GM19043 (cell line): ENCODE results near the gene HES7.
"Not testable (repeated sequence)": the region's sequence is repeated elsewhere in the genome, so short reads cannot be mapped to it uniquely, and the experiment has no call there.

Experiments
- ATAC-seq: cut with Tn5 transposase; IDR thresholded peaks from one replicate; pipeline ENCODE4 v1.9.1; 2021; ENCODE audit warnings: low read depth; ENCODE audit not compliant: unreplicated experiment

Gene HES7

DNA sequence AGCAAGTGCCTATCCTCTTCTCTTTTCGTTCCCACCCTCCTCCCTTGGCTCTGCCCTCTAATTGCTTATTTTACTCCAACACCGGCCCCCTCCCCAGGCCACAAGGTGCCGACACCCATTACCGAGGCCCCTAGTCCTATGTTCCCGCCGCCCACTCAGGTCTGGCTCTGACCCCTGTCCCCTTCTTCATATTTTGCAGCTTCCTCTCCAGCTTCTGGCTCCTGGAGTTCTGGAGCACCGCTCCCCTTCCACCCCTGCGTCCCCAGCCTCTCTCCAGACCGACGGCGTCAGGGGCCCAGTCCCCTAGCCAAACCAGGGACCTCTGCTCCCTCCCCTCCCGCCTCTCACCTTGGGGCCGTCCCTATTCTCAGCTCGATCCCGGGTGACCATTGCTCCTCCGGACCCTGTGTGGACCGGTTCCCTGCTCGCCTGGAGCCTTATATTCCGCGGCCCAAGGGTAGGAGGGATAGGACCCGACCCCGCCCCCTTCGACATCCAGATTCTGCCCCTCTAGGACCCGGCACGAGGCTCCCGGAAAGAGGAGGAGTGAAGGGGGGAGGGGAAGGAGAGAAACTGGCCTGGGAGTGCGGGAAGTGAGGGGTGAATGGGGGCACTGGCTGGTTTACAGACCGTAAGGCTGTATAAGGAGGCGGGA is at the start of gene HES7:
Gene HES7, minus strand, starts transcription at position 412 of the 655 bp plus-strand sequence. Its CDS starts 22 bp downstream, at position 390.
- no peak for ATAC-seq

DNA sequence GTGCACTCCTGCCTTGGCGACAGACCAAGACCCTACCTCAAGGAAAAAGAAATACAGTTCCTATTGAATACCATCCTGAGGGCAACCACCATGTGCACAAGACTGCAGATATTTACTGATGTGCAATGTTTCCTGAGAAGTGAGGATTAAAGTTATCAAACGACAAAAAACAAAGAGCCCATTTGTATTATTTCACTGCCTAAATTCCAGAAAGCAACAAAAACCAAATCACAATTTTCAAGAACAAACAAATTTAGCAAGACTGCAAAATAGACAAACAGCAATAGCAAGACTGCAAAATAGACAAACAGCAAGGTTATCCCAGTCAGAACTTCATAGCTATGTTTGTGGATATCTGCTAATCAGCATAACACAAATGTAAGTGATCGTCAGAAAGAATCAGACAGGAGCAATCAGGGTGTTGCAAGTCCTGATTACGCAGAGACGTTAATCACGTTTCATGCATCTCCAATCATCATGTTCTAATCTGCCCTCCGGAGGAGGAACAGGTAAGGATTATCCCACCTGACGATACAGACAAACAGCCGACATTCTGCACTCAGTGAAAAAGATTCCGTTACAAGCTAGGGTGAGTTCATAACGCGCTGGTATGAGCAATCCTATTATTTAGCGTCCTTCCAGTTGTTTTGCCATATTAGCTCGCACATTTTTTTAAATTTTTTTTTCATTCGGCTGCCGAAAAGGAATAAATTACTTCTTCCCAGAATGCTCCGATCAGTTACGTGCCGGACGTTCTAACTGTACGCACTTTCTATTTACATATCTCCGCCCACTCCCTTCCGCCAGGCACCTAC is 49.4 kb upstream of the HES7 start:
- peak; percentile 56 for ATAC-seq

DNA sequence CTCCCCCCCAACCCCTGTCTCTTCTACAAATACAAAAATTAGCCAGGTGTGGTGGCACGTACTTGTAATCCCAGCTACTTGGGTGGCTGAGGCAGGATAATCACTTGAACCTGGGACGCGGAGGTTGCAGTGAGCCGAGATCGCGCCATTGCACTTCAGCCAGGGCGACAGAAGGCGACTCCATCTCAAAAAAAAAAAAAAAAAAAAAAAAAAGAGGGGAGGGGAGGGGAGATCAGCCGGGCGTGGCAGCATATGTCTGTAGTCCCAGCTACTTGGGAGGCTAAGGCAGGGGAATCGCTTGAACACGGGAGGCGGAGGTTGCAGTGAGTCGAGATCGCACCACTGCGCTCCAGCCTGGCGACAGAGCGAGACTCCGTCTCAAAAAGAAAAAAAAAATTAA is 46.3 kb upstream of the HES7 start:
- not testable (repeated sequence) for ATAC-seq

DNA sequence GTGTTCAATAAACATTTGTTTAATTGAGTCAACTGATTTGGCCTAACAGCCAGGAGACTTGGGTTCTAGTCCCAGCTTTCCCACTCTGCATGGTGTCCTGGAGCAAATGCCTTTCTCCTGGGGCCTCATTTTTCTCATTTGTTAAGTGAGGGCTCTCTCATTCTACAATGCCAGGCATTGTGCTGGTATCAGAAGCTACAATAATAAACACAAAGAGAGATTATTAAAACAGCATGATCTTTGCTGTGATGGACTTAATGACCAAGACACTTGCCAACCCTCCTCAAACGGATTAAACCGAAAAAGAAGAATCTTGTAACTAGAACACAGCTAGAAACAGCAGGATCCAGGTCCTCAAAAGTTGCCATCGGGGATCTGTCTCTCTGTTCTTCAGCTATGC is 43.6 kb upstream of the HES7 start:
- ATAC-seq = no peak

DNA sequence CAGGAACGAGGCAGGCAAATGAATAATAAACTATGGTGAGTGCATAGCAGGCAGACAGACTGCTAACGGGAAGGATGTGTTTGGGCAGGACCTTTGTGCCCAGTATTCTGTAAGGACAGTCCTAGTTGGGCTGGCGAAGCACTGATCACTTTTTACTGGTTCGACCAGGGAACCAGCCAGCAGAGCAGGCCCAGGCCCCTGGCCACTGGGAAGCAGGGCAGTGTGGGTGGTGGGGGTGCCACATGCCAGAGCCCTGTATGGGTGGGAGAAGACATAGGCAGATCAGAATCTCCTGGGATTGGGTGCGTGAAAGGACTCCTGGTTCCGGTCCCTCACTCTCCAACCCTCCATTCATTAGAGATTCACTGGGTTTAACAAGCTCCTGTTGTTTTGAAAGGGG is 42.8 kb upstream of the HES7 start:
- no peak for ATAC-seq

DNA sequence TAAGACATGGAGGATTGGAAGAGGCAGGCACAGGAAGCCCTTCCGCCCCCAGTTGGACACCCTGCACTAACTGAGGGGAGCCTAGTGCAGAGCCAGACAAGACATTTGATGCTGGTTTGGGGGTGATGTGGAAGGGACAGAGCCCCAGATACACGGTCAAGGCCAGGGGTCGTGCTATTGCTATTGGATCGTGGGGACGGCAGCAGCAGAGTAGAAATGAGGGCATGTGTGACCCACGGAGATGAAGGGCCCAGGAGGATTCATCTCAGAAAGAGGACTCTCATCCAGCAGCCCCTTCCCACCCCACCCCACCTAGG is 40.9 kb upstream of the HES7 start:
- no peak for ATAC-seq

DNA sequence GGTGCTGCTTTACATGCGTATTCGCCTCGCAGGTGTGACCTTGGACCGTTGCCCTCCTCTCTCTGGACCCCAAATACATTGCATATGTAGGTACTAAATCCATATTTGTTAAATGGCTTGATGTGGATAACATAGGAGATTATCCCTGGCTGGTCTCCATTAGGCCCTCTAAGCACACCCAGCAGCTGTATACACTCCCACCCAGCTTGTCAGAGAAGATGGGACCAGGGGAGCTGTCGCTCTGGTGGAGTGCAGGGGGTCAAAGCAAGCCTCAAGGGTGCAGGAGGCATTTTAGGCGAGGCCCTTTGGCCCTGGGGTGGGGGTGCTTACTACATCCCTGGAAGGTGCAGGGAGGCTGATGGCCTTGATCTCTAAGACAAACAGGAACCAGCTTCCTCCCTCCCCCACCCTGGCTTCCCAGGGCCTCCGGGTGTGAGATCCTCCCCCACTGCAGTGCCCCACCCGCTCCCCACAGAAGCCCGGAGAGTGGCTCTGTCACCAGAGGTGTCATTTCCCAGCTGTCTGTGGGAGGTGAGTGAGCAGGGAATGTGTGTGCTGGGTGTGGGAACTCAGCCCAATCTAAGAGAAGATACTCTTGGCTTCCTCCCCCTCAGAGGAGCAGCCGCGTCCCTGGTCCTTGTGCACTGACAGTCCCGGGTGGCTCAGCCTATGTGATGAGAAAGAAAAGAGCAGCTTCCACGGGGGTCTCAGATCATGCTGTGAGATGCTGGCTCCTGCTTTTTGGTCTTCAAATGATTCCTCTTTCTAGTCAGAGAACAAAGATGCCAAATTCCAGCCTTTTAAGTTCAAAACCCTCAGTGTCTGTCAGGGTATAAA is 40.3 kb upstream of the HES7 start:
- no peak for ATAC-seq

DNA sequence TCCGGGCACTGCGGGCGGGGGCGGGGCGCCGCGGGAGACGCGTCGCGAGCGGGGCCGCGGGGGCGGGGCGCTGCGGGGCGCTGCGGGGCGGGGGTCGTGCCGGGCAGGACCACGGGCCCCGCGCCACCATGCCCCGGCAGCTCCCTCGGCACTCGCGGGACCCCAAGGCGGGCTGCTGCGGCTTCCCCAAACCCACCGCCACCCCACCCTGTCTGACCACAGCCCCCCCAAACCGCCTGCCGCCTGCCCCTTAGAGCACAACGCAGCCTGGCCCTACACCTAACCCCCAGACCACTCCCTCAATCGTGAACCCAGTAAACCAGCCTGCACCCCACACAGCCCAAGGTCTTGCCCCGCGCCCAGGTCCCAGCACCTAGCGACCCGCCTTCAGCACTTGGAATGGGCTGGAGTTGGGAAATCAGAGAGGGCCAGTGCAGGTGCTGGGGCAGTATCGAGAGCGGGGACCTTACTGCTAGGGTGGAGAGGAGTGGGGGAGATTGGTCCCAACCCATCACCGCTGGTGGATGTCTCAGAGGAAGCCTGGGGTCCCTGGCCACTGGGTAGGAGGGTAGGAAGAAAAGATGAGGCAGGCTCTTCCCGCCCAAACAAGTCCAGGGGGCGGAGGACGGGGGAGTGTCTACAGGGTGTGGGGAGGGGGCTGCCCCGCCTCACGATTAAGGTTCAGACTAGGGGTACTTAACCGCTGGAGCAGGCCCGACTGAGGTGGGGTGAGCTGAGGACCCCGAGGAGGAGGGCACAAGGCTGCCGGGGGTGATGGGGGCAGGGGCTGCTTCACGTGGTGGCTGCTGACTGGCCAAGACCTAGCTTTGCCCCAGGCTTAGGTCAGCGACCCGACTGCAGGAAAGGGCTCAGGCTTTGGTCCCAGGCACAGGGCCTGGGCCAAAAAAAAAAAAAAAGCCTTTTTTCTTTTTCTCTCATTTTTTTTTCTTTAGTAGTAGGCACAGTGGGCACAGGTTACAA is 39.4 kb upstream of the HES7 start:
- ATAC-seq = no peak

DNA sequence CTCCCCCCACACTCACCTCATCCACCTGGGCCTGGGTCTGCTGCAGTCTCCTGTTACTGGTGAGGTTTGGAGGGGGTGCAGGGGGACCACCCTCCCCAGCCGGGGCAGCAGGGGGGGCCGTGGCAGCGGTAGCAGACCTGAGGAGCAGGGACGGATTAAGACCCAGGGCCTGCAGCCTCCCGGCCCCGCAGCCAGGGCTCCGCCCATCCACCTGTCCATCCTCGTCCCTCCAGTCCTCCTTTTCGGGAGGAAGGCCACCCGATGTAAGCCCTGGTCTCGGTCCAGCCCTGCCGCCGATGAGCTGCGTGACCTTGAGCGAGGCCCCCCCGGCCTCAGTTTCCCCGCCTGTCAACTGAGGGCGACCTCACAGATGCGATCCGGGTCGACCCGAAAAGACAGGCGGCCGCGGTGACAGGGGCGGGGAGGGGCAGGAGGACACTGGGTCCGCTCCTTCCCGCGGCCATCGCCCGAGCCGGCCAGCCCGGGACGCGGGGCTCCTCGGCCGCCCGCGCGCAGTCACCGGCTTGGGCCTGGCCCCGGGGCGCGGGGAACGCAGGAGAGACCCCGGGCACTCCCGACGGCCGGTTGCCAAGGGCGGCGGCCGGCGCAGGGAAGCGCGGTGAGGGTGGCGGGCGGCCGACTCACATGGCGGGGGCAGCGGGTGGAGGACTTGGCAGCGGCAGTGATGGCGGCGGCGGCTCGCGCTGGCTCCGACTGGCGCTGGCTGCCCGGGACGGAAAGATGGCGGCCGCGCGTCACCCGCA is 38.5 kb upstream of the HES7 start, which contains the start of gene VAMP2:
Gene VAMP2, minus strand, starts transcription at position 716 of the 764 bp plus-strand sequence. Its CDS starts 69 bp downstream, at position 647.
- ATAC-seq = no peak

DNA sequence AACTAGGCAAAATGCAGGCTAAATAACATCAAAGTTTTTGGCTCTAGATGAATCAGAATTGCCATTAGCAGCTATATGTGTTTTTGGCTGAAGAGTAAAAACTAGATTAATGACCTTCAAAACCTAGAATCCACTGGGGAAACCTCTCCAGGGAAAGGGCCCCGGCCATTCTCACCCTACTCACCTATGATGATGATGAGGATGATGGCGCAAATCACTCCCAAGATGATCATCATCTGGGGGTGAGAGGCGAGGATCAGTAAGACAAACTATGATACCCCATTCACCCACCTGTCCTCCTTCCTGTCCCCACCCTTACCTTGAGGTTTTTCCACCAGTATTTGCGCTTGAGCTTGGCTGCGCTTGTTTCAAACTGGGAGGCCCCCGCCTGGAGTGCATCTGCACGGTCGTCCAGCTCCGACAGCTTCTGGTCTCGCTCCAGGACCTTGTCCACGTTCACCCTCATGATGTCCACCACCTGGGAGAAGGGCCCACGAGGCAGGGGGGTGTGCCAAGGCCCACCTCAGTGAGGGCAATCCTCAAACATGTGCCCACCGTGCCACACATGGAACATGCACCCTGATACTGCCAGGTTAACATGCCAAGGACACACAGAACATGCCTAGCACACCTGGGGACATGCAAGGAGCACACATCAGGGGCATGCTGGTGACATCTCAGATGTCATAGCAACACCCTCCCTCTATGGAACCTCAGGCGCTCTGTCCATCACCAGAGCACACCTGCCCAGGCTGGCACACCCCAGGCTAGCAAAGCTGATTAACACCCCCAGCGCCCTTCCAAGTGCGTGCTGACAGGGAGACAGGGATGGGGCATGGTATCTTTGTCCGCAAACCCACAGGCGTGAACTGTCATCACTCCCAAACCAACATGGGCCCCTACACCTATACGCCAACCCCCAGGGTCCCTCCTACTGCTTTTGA is 37.7 kb upstream of the HES7 start:
- no peak for ATAC-seq

DNA sequence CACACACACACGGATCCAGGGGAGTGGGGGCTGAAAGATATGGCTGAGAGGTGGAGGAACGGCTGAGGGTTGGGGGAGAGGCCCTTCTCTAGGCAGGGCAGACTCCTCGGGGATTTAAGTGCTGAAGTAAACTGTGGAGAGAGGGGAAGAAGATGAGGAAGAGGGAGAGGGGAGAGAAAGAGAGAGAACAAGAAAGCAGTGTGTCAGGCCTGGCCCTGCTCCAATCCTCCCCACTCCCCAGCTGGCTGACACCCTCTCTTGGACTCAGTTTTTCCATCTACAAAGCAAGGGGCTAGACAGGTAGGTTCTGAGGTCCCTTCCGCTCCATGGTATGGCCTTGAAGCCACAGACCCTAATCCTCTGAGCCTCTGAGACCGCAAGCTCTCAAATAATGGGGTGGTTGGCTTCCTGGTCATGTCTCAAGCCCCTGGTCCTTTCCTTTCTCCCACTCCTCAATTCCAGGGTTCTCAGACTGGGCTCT is 36.9 kb upstream of the HES7 start:
- no peak for ATAC-seq

DNA sequence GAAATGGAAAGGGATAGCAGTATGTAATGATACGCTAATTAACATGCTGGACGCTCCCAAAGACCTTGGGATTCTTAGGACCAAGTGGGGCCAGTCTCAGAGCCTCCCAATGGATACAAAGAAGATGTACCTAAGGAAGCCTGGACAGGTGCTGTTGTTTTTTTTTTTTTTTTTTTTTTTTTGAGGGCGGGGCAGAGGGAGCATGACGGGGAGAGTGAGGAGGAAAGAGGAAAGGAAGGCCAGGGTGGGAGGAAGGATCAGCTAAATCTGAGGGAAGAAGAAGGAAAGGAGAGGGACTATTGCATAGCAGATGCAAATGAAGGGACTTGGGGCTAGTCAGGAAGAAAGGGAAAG is 36.3 kb upstream of the HES7 start:
- no peak for ATAC-seq

DNA sequence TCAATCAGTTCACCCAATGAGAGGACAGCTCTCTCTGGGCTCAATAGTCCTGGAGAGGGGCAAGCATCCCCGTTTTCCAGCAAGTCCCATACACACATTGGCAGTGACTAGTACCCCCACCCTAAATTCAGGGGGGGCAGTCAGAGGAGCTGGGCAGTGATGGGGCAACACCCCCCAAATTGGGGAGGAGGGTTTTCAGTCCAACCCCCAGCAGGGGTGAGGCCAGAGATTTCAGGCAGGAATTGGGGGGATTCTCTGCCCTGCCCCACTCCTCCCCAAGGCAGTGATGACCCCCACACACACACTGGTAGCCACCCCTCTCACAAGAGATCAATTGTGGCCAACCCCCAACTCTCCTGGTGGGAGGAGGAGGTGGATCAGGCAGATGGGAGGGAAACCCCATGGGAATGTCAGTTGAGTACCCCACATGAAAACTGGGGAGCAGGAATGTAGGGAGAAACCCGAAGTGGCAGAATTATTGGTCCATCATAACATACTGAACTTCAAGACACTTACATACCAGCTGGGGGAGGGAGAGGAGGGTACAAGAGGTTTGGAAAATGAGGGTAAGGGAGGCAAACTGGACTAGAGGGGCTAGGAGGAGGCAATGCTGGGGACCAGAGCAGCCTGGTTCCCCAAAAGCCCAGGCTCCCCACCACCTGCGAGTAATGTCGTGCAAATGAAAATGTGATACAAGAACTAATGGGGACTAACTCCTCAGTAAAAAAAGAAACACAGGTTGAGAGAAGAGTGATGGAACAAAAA is 35.7 kb upstream of the HES7 start:
- no peak for ATAC-seq

DNA sequence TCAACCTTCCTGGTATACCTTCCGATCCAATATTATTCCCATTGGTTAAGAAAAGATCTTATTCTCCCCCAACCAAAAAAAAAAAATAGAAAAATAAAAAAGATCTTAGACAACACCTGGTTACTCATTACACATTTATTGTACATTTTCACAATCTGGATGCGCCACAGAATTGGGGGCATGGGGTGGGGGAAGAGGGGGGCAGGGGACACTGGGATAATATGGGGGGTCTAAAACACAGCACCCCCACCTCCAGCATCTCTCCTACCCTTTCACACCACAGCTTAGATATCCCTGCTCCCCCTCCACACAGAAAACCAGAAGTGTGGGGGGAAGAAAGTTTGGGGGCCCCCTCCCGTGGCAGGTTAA is 35.1 kb upstream of the HES7 start:
- no peak for ATAC-seq

DNA sequence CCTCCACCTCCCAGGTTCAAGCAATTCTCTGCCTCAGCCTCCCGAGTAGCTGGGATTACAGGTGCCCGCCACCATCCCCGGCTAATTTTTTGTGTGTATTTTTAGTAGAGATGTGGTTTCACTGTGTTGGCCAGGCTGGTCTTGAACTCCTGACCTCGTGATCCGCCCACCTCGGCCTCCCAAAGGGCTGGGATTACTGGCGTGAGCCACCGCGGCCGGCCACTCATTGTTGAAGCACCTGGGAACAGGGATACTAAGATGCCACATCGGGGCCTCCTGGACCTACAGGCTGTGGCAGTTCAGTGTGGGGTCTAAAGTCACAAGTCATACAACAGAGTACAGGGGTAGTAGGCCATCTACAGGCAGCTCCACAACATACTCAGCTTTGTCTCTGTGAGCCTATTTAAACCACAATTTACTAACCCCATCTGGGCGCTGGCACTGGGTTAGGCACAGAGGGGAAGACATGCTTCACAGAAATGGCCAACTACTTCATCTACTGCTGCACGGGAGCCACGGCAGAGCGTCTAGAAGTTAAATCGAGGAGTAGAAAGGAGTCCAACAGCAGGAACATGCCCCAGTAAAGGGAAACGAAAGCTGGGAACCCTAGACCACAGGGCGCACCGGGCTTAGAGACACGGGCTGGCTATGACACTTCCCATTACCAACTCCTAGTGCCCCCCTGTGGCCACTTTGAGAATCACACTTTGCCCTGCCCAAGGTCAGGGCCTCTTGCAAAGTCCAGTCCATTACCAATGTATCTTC is 34.5 kb upstream of the HES7 start:
- ATAC-seq = no peak

DNA sequence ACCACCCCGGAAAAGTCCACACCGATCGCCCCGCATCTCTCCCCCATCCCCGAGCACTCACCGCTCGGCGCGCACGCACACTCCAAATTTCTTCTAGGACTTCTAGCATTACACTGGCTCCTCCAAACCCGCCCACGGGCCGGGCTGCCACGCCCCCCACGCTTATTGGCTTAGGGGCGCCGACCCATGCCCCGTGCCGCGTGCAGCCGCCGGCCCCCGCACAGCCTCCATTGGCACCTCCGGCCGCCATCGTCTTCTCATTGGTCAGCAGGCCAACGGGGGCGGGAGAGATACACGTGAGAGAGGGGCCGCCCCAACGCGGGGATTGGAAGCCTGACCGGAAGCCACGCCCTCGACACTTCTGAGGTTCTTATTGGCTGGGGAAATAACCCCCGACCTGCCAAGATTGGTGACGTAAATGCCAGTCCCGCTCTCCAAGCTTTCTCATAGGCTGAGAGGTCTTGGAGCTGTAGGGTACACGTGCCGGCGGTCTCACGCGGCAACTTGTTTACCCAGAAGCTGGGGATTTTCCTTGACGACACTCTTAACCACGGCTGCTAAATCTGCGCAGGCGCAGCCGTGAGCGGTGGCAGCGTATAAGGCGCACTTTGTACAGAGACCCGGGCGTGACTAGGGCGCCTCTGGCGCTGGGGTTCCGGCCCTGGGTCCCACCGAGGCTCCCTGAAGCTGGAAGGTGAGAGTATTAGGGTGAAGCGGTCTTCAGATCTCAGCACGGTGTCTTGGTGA is 32.5 kb upstream of the HES7 start:
- ATAC-seq = peak; percentile 74

DNA sequence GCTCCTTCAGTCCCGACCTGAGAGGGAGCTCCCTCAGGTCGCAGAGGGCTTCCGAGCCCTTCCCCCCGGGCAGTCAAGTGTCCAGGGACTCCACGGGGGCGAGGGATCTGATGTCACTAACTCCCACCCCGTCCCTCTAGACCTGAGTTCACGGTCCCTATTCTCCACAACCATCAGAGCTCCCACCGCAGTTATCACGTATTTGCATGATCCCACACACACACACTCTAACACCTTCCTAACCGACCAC is 32.0 kb upstream of the HES7 start:
- ATAC-seq = no peak
